ENCODE measurements around the gene INPP5A.

DNA sequence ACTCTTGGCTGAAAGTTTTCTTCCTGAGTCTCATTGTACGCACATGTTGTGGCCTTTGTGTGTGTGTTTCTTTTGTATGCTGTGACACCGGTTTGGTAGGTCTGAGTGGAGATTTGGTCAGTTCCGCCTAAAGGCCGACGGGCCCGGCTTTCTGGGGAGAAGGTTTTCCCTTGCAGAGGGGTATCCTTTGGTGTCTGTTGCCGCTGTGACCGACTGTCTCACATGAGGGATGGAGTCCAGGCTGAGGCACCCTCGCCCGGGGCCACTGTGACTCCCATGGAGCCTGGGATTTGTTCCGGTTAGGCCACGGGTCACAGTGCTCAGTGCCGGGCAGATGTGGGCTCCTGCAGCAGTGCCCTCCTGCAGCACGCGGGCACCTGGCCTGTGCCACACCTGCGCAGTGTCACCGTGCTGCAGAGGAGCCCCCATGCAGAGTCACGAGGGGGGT, 19.4 kb downstream of the INPP5A start:
- TF ChIP-seq, protein P1, sequence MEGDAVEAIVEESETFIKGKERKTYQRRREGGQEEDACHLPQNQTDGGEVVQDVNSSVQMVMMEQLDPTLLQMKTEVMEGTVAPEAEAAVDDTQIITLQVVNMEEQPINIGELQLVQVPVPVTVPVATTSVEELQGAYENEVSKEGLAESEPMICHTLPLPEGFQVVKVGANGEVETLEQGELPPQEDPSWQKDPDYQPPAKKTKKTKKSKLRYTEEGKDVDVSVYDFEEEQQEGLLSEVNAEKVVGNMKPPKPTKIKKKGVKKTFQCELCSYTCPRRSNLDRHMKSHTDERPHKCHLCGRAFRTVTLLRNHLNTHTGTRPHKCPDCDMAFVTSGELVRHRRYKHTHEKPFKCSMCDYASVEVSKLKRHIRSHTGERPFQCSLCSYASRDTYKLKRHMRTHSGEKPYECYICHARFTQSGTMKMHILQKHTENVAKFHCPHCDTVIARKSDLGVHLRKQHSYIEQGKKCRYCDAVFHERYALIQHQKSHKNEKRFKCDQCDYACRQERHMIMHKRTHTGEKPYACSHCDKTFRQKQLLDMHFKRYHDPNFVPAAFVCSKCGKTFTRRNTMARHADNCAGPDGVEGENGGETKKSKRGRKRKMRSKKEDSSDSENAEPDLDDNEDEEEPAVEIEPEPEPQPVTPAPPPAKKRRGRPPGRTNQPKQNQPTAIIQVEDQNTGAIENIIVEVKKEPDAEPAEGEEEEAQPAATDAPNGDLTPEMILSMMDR (IDR thresholded peaks at IDR 0.05) = no peak
- TF ChIP-seq POLR2A (IDR thresholded peaks at IDR 0.05) = no peak
